Subcutaneous adipose tissue (tissue), 4 donors: ENCODE data around the gene BICRA. TPM values are rescaled to one million over a fixed set of nuclear protein-coding genes. Genes with fewer than 3 reads are reported as not detected.

ENCODE experiments used
- total RNA-seq, 4 donors: library from RNA; depleted of rRNA; stranded (reverse); fragments of >200 nt; gene quantifications; one replicate each; pipeline ENCODE4 v1.1.0, GENCODE V29; 2016
- TF ChIP-seq, protein P1 (sequence below): fragments of 450-650 bp; IDR thresholded peaks from one replicate; pipeline ENCODE4 v1.5.1; 2016; ENCODE audit warnings: low read depth, mild to moderate bottlenecking, control low read depth, antibody characterized with exemption, moderate library complexity

BICRA gene
- total RNA-seq, 4 donors from 2014 or later = 5.1 to 13.2 (median 8.8) TPM

DNA sequence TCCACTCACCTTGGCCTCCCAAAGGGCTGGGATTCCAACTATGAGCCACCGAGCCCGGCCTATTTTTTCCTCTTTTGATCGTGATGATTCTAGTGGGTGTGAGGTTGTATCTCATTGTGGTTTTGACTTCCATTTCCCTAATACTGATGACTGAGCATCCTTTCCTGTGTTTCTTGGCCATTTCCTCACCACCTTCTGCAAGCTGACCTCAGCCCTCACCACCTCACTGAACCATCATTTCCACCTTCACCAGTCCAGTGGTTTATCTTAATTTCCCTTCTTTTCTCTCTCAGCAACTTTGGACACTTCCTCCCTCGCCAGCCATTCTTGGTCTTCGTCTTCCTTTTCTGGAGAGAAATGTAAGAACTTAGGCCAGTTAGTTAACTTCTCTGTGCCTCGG, 13.0 kb upstream of the BICRA start:
- TF ChIP-seq, protein P1, sequence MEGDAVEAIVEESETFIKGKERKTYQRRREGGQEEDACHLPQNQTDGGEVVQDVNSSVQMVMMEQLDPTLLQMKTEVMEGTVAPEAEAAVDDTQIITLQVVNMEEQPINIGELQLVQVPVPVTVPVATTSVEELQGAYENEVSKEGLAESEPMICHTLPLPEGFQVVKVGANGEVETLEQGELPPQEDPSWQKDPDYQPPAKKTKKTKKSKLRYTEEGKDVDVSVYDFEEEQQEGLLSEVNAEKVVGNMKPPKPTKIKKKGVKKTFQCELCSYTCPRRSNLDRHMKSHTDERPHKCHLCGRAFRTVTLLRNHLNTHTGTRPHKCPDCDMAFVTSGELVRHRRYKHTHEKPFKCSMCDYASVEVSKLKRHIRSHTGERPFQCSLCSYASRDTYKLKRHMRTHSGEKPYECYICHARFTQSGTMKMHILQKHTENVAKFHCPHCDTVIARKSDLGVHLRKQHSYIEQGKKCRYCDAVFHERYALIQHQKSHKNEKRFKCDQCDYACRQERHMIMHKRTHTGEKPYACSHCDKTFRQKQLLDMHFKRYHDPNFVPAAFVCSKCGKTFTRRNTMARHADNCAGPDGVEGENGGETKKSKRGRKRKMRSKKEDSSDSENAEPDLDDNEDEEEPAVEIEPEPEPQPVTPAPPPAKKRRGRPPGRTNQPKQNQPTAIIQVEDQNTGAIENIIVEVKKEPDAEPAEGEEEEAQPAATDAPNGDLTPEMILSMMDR = no peak

DNA sequence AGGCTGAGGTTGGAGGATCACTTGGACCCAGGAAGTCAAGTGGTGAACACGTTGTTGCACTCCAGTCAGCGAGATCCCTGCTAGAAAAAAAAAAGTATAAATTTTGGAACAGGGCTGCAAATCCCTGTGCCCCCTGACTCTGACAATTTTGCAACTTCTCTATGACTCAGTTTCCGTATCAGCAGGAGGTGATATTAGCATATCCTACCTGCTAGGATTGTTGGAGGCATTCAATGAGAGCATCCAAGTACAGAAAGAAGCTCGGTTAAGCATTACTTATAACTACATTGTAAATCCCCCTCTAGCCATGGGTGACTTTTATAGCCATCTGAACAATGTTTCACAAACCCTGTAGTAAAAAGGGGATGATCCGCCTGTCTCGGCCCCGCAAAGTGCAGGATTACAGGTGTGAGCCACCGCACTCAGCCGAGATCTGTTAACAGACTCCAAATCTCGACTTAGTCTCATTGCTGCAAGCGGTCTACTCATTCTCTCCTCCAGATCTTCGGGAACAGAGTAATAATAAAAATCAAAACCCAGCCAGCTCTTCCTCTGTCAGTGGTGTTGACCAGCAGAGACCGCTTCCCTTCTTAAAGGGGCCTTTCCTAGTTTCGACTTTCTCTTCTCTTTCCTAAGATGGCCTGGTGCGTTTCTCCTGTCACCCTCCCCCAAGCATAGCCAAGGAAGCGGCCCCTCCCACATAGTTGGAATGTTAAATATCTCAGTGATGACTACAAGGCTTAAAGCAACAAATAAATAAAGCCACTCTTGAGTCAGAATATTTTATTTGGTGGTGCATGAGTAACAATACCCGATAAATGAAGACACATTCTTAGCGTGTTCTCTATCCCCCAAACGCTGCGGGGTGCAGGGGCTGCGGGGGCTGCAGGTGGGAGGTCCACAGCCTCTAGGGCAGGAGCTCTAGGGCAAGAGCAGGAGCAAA, 10.3 kb upstream of the BICRA start:
- TF ChIP-seq, protein P1 = no peak

- TF ChIP-seq, protein P1 = no peak
Measured at GRCh38 chr19:47600246-47601179, 8.4 kb upstream of the BICRA start.

DNA sequence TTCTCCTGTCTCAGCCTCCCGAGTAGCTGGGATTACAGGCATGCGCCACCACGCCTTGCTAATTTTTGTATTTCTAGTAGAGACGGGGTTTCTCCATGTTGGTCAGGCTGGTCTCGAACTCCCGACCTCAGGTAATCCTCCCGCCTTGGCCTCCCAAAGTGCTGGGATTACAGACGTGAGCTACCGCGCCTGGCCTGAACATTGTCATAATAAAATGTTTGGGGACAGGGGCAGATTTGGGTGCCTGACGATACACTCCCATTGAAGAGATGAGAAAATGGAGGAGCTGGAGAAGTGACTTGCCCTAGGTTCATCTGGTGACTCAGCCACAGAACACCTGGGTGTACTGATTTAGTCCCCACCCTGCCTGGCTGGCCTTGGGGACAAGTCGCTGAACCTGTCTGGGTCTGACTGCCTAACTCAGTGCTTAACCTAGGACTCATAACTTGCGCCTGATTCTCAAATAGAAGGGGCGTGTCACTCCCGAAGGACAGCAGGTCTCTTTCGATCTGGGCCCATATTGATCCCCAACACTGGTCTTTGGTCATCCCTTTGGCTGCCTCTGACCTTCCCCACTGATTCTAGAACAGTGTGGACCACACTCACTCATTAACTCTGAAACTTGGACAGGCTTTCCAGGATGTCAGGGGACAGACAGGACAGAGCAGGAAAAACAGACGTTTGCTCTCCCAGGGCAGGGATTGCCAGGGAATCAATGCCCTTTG, 7.6 kb upstream of the BICRA start:
- TF ChIP-seq, protein P1 = no peak

GRCh38 chr19:47603706-47604565, 5.0 kb upstream of the BICRA start:
- TF ChIP-seq, protein P1 = no peak

- TF ChIP-seq, protein P1 = no peak
Measured at GRCh38 chr19:47607564-47608073, 1.3 kb upstream of the BICRA start.
